KG1 (cell line): Measurements from ENCODE around the gene MEAK7.

ENCODE experiments used
- DNase-seq: peaks from one replicate; lab custom pipeline; 2025; lab: John Stamatoyannopoulos, UW

The MEAK7 gene

DNA sequence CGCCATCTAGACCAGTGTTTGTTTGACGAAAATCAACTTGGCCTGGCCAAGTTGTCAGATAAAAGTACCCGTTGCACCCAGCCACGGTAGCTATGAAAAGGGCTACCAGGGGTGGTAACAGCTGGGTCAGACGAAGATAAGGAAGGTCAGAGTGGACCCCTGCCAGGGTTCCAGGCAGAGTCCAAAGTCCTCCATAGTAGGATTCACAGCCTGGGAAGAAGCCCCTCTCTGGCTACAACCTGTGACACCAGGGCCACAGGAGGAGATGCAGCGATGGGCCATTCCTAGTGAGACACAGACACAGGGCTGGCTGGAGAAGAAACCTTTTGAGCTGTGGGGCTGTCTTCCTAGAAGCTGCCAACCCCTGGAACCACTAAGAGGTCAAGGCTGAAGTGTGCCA lies 39.3 kb downstream of the MEAK7 start:
- no peak for DNase-seq

DNA sequence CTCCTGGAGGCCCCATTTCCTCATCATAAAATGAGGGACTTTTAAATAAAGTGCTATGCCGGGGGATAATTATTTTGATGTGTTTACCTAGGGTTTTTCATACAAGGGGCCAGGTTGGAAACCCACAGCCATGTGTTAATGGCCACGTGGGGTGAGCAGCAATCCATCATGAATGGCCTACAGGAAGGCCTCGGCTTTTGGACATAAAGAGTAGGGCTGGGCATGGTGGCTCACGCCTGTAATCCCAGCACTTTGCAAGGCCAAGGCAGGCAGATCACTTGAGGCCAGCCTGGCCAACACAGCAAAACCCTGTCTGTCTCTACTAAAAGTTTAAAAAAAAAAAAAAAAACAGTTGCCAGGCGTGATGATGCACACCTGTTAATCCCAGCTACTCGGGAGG lies 40.3 kb downstream of the MEAK7 start:
- DNase-seq: no peak

DNA sequence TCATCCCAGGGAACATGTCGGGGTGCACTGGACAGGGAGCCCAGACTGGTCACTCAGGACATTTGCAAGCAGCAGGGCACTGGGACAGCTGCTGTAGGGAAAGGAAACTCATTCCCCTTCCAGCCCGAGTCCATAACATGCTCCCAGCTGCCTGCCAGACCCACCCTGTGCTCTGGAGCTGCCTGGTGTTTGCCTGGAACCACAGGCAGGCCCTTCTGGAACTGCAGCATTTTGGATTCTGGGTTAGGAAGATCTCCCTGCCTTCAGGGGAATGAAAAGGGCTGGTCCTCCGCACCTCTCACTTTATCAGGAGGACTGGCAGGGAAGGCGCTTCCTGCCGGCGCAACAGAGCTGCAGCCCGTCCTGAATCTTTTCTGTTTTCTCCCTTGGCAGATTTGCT lies 41.2 kb downstream of the MEAK7 start:
- DNase-seq: no peak

DNA sequence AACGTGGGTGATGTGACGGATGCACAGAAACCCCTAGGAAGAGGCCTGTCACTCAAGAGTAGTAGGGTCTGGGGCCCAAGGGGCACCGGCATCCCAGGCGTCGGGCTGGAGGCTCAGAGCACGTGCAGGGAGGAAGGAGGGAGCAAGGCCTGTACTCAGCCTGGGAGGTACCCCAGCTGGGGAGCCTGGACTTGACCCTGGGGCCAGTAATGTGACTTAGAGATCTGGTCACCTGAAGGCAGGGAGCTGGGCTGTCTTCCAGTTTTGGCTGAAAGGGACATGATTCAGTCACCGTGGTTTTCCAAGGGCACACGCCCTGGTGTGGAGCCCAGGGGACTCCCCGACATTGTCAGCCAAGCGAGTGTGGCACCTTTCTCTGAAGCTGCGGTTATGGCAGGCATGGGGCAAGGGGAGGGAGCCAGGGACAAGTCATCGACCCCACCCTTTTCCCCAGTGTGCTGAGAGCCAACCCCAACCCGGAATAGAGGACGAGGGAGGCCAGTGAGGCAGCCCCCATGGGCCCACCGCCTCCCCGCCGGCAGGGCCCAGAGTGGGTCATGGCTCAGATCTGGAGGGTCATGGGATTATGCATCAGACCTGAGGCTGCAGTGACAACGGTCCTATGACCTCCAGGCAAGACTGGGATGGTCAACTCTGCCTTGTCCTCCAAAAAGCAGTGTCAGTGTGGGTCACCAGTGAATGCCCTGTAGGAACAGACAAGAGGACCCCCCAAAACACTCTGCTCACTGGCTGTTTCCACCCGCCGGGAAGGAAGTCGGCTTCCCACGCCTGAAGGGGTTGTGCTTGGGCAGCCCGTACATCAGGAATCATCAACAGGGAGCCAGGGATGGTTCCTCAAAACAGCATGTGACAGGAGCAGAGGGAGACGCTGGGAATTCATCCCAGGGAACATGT lies 41.9 kb downstream of the MEAK7 start:
- DNase-seq: no peak

DNA sequence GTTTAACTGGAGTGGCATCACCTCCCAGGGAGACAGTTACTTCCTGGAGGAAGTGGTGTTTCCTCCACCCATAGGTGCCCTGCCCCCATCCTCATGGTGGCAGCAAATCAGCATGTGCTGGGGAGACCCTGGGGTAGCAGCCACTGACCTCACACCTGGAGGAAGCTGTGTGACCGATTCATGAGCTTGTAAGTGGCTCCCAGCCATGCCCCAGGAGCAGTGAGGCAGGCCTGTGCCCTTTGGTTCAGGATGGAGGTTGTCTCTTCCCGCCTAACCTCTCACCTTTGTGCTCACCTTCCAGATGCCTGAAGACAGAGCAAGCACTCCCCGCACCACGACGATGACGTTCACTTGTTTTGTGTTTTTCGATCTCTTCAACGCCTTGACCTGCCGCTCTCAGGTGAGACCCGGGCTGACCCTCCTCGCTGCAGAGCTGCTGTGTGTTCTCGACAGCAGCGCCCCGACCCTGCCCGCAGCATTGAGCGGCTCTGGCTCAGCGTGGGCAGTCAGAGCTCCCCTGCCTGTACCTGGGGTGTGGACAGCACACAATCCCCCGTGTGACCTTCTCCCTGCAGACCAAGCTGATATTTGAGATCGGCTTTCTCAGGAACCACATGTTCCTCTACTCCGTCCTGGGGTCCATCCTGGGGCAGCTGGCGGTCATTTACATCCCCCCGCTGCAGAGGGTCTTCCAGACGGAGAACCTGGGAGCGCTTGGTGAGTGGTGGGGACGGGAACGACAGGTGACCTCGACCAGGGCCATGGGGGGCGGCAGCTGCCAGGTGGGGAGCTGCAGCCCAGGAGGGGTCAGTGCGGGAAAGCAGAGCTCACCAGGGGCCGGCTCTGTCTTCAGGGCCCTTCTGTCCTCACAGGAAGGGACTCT lies 42.8 kb downstream of the MEAK7 start:
- no peak for DNase-seq

DNA sequence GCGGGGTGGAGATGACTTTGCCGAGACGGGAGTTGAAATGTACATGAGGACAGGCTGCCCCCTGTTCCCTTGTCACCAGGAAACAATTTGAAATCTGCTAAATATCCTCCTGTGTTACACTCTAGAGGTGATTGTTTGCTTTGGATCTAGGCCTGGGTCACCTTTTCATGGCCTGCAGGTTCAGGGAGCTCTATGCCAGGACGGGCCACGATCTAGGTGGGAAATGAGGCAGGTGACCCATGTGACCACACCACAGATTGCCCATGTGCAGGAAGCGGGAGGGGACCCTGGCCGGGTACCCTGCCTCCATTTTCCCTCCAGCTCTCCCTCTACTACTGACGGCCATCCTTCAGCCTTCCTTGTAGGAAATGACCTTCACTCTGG lies 43.4 kb downstream of the MEAK7 start:
- no peak for DNase-seq

DNA sequence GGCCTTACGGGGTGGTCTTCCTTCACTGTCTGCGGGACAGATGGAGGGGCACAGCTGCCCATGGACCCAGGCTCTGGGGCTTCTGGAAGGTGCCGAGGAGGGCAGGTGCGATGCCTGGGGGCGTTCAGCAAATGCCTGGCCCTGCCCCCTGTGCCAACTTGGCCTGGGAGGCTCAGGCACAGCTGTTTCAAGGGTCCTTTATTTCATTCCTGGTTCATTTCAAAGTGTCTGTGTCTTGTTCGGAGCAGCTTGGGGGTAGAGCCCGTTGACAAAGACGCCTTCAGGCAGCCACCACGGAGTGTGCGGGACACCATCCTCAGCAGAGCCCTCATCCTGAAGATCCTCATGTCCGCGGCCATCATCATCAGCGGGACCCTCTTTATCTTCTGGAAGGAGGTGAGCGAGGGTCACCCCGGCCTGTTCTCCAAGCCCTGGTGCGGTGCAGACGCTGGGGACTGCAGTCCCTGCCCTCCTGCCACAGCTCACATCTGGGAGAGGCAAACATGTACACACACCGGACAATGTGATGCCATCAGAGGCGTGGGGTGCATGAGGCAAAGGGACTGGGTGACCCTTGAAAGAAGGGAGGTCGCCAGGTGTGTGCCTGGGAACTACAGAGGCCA lies 43.9 kb downstream of the MEAK7 start:
- no peak for DNase-seq

DNA sequence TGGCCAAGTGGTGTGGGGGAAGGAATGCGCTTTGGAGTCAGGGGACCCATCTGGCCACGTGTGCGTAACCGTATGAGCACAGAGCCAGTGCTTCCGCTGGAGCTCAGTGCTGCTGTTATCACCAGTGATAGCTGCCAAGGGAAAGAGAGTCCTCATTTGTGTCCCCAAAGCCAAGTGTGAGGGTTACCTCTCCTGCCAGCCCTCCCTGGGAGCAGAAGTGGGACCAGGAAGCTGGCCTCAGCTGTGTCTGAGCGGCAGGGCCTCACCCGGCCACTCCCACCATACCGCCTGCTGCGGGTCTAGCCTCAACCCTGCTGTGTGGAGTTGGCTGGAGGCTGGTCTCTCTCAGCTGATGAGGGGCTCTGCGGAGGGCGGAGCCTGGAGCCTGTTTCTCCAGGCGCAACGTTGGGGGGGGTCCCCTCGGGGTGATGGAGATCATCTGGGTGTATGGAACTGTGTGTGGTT lies 44.5 kb downstream of the MEAK7 start:
- DNase-seq: no peak

DNA sequence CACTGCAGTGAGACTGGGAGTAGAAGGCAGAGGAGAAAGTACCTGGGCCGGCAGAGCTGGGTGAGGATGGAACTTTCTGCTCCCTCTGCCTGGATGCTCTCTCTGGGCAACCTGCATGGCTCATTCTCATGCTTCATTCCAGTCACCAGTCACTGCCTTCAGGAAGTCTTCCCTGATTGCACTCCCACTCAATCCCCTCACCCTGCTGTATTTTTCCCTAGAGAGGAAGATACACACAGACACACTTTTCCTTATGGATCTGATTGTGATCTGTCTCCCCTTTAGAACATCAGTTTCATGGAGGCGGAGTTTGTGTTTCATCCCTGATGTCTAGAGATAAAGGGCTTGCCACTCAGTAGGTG lies 44.9 kb downstream of the MEAK7 start:
- DNase-seq: no peak

DNA sequence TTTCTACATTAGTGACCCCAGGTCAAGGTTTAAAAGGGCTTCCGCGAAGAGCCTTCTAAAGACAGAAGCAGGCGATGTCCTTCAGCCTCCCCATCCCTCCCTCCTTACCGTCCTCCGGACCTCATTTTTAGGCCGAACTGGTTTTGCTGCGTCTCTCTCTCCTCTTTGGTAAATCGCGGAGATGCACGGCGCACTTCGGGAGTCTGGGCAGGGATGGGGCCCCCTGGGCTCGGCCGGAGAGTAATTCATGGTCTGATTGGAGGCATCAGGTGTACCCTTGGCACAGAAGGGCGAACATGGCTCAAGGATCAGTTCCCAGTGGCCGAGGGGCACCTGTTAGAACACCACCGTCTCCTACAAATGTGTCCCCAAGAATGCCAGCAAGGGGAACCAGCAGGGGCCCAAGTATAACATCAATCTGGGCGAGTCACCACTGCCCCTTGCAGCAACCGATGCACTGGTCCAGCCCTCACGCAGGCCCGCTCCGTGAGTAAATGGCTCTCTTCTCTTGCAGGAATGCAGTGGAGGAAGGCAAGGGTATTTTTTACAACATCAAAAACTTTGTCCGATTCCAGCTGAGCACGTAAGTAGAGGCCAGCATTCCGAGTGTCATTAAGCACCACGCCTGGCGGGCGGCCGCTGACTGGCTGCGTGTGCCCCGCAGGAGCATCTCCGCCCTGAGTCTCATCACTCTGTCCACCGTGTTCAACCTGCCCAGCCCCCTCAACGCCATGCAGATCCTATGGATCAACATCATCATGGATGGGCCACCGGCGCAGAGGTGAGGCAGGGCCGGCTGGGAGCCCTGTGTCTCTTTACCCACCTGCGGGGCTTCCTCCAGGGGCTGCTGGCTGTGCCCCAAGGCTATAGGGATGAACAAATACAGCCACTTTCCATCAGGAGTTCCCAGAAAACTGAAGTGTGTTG lies 45.6 kb downstream of the MEAK7 start:
- DNase-seq: no peak

DNA sequence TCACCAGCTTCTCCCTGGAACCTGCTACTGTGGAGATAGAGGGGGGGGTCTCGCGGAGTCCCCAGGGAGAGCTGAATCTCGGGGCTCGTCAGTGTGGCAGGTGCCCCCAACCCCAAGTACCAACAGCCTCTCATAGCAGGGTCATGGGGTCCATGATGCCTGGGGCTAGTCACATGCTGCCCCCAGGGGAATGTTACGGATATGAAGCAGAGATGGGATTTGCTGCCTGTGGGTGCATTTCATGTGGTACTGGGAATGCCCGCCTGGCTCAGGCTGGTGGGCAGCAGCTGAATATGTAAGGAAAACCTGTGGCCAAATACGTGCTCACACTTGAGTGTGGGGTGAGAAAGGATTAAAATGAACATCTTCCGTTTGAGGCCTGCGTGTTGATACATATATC lies 49.4 kb downstream of the MEAK7 start:
- DNase-seq: no peak
